Endothelial cell of umbilical vein (primary cell): ENCODE data around the gene DEPDC1B. TPM values are rescaled to one million over a fixed set of nuclear protein-coding genes. Genes with fewer than 3 reads are reported as not detected.
"Not testable (repeated sequence)": the region's sequence is repeated elsewhere in the genome, so short reads cannot be mapped to it uniquely, and the experiment has no call there.

ENCODE experiments used
- BruUV-seq: library from RNA; stranded (reverse); fragments of 400-500 nt; replicated peaks from 2 replicates; lab custom pipeline; 2021; lab: Mats Ljungman, UMichigan
- CTCF ChIA-PET: fragments of 300-600, 350-600 bp; sonication (Branson Sonifier 250); formaldehyde crosslinking; loops from one replicate; lab custom pipeline; 2021; ENCODE audit warnings: antibody characterized with exemption, inconsistent platforms; lab: Charles Lee
- POLR2A ChIA-PET: fragments of 300-600, 350-600 bp; sonication (Branson Sonifier 250); formaldehyde crosslinking; loops from one replicate; lab custom pipeline; 2021; ENCODE audit warnings: antibody characterized with exemption, inconsistent platforms; lab: Charles Lee
- DNase-seq: peaks from one replicate; pipeline ENCODE4 v3.0.0-alpha.2; 2011; ENCODE audit warnings: low read depth, low spot score
- FAIRE-seq: peaks from 2 replicates; lab custom pipeline; 2011; peaks lifted over from hg19 to GRCh38; lab: Jason Lieb, UNC
- H2AFZ ChIP-seq: 2 replicates; pipeline ENCODE4 v1.6.0; 2012; ENCODE audit warnings: low read depth, low read length, control low read depth, inconsistent platforms
- H3K27ac ChIP-seq: 2 replicates; pipeline ENCODE4 v1.5.1; 2011; ENCODE audit warnings: low read depth, mild to moderate bottlenecking, control low read depth, low read length, moderate library complexity; ENCODE audit not compliant: insufficient read depth
- H3K27me3 ChIP-seq, 2 experiments: 2 replicates each; pipeline versions ENCODE4 v1.6.0 to v1.6.1; 2011; ENCODE audit warnings: low read length in 2 of 2, mixed read lengths in 1 of 2; ENCODE audit not compliant: control insufficient read depth in 2 of 2, insufficient read depth in 2 of 2
- H3K36me3 ChIP-seq, 2 experiments: 2 replicates in 1 of 2; 3 replicates in 1 of 2; pipeline ENCODE4 v1.5.1; 2011; ENCODE audit warnings: low read length in 2 of 2, mild to moderate bottlenecking in 1 of 2, moderate library complexity in 1 of 2; ENCODE audit not compliant: control insufficient read depth in 2 of 2, insufficient read depth in 2 of 2; ENCODE audit errors: extremely low read depth in 1 of 2
- H3K4me1 ChIP-seq: 3 replicates; pipeline ENCODE4 v1.5.1; 2011; ENCODE audit warnings: mild to moderate bottlenecking, low read length; ENCODE audit not compliant: control insufficient read depth, insufficient read depth; ENCODE audit errors: extremely low read depth
- H3K4me2 ChIP-seq: 2 replicates; pipeline ENCODE4 v1.6.1; 2011; ENCODE audit warnings: low read length, control low read depth, mixed read lengths; ENCODE audit not compliant: insufficient read depth
- H3K4me3 ChIP-seq, 3 experiments: fragments of 200-600 bp in 1 of 3; sonication (generic), shearing (Covaris generic) in 1 of 3; replicated peaks in 1 of 3; 2 replicates each; pipeline ENCODE4 v1.5.1; 2011 to 2016; ENCODE audit warnings: control low read depth in 3 of 3, low read length in 3 of 3, mild to moderate bottlenecking in 2 of 3, inconsistent platforms in 1 of 3, low read depth in 1 of 3, moderate library complexity in 1 of 3; ENCODE audit not compliant: insufficient read depth in 1 of 3
- H3K79me2 ChIP-seq: 2 replicates; pipeline ENCODE4 v1.6.0; 2012; ENCODE audit warnings: low read length, inconsistent platforms; ENCODE audit not compliant: control insufficient read depth, insufficient read depth
- H3K9ac ChIP-seq: replicated peaks from 2 replicates; pipeline ENCODE3; 2011; ENCODE audit warnings: low read length, control low read depth; ENCODE audit not compliant: insufficient read depth; ENCODE audit errors: extremely low read depth
- H3K9me1 ChIP-seq: replicated peaks from 3 replicates; pipeline ENCODE4 v1.6.0; 2011; ENCODE audit warnings: mild to moderate bottlenecking, low read length; ENCODE audit not compliant: control insufficient read depth, insufficient read depth; ENCODE audit errors: extremely low read depth
- H3K9me3 ChIP-seq: replicated peaks from 2 replicates; pipeline ENCODE4 v1.5.1; 2012; ENCODE audit warnings: low read length, inconsistent platforms; ENCODE audit not compliant: control insufficient read depth, insufficient read depth
- H4K20me1 ChIP-seq: replicated peaks from 2 replicates; pipeline ENCODE3; 2011; ENCODE audit warnings: mild to moderate bottlenecking, low read length; ENCODE audit not compliant: control insufficient read depth, insufficient read depth; ENCODE audit errors: extremely low read depth
- CTCF ChIP-seq, 2 donors: IDR thresholded peaks; 1 replicate in 1 of 2; 2 replicates in 1 of 2; pipeline ENCODE4 v1.5.1; 2011; ENCODE audit warnings: low read length in 2 of 2, mild to moderate bottlenecking in 2 of 2, moderate library complexity in 2 of 2, control low read depth in 1 of 2, inconsistent platforms in 1 of 2, low read depth in 1 of 2; ENCODE audit not compliant: insufficient read depth in 1 of 2; ENCODE audit errors: extremely low read depth in 1 of 2
- EZH2 ChIP-seq: IDR thresholded peaks from 2 replicates; pipeline ENCODE4 v1.6.1; 2012; ENCODE audit warnings: borderline replicate concordance, low read depth, mild to moderate bottlenecking, moderate library complexity, low read length, inconsistent platforms; ENCODE audit not compliant: severe bottlenecking
- FOS ChIP-seq: IDR thresholded peaks from 2 replicates; pipeline ENCODE4 v1.6.1; 2011; ENCODE audit warnings: mild to moderate bottlenecking, low read length, moderate library complexity, borderline replicate concordance; ENCODE audit not compliant: insufficient read depth
- GATA2 ChIP-seq: IDR thresholded peaks from 2 replicates; pipeline ENCODE4 v1.7.0; 2011; ENCODE audit warnings: low read depth, mild to moderate bottlenecking, moderate library complexity, mixed read lengths, low read length; ENCODE audit not compliant: insufficient read length, insufficient read depth
- JUN ChIP-seq: IDR thresholded peaks from 2 replicates; pipeline ENCODE4 v1.6.1; 2011; ENCODE audit warnings: borderline replicate concordance, low read depth; ENCODE audit not compliant: insufficient read length, insufficient read depth
- MYC ChIP-seq: IDR thresholded peaks from one replicate; pipeline ENCODE4 v1.6.1; 2011; ENCODE audit warnings: mild to moderate bottlenecking, low read depth, low read length
- POLR2A ChIP-seq: IDR thresholded peaks from 2 replicates; pipeline ENCODE4 v1.6.1; 2012; ENCODE audit warnings: low read depth, mild to moderate bottlenecking, control low read depth, low read length
- POLR2AphosphoS5 ChIP-seq: IDR thresholded peaks from 2 replicates; pipeline ENCODE4 v1.6.1; 2012; ENCODE audit warnings: low read depth, mild to moderate bottlenecking, control low read depth, low read length, moderate library complexity; ENCODE audit not compliant: insufficient read depth
- dilution Hi-C: fragments of 300-500 bp; cut with MboI; formaldehyde crosslinking; loops from one replicate; pipeline ENCODE4 v1.15.0; 2019; ENCODE audit warnings: low sequenced_read_pairs; ENCODE audit not compliant: extremely low pct_ligation_motif_present
- intact Hi-C: fragments of 100-400 bp; cut with micrococcal nuclease; formaldehyde crosslinking; loops from one replicate; pipeline ENCODE4 v1.10.0; 2022
- polyA plus RNA-seq, 4 experiments: library from polyadenylated mRNA; depleted of rRNA in 3 of 4; stranded (reverse) in 3 of 4; unstranded in 1 of 4; fragments of >200 nt; gene quantifications; 2 replicates each; pipeline versions ENCODE4 v1.2.1 to v1.2.3, GENCODE V29; 2011 to 2012; ENCODE audit warnings: missing spikeins in 1 of 4
- total RNA-seq: library from RNA; stranded (reverse); gene quantifications from 2 replicates; pipeline ENCODE4 v1.2.3, GENCODE V29; 2021

Gene DEPDC1B
- total and polyA plus RNA-seq, 2 donors (not counting 3 experiments of a cell fraction or from before 2014, with no cell fraction given), result 6.7 to 18.7 TPM

GRCh38 chr5:60712950-60713349 is 13.0 kb upstream of the DEPDC1B start:
- no peak for FAIRE-seq
- Histone ChIP-seq H3K27ac (no peak overlapping the region), H3K4me2 (no peak overlapping the region), H3K36me3 (no peaks in the 10 kb centered on the region), H3K79me2 (no peaks in the 10 kb centered on the region), H3K4me3 (no peak overlapping the region), H4K20me1 (no peaks in the 10 kb centered on the region), H3K9me1 (no peaks in the 10 kb centered on the region), H3K9ac (no peak overlapping the region), H3K9me3 (no peaks in the 10 kb centered on the region), H3K27me3 (peaks cover 2 to 6% of the 10 kb centered on the region in 2 experiments), H2AFZ (no peak overlapping the region), H3K4me1 (no peaks in the 10 kb centered on the region)
- dilution Hi-C loops (no loop called here), intact Hi-C loops (no loop called here)
- TF ChIP-seq JUN, result no peak
- TF ChIP-seq FOS, result no peak
- no peak for TF ChIP-seq POLR2A
- no peak for TF ChIP-seq POLR2AphosphoS5
- no peak for TF ChIP-seq GATA2
- TF ChIP-seq EZH2, result no peak
- TF ChIP-seq MYC, result no peak
- no peak for TF ChIP-seq CTCF (IDR thresholded peaks at IDR 0.05; ENCODE audit: extremely low read depth in 1 of 2, insufficient read depth in 1 of 2, low read depth in 1 of 2, low read length in 2 of 2)
- DNase-seq, result no peak
- ChIA-PET CTCF (no interaction called here), POLR2A (no interaction called here)
- BruUV-seq, result no TSS peak

GRCh38 chr5:60711892-60712291 is 11.9 kb upstream of the DEPDC1B start:
- dilution Hi-C loops, H3K79me2 ChIP-seq, H3K36me3 ChIP-seq, H3K27ac ChIP-seq, FAIRE-seq, POLR2A ChIA-PET, H3K9ac ChIP-seq, H3K4me1 ChIP-seq, H2AFZ ChIP-seq, H3K4me2 ChIP-seq, DNase-seq, H3K9me1 ChIP-seq, intact Hi-C loops, H3K9me3 ChIP-seq, H4K20me1 ChIP-seq, H3K27me3 ChIP-seq, BruUV-seq, CTCF ChIA-PET, H3K4me3 ChIP-seq: not testable (repeated sequence)
